Osteocyte (in vitro differentiated cells): ENCODE data around the gene ATP6V0B. TPM values are rescaled to one million over a fixed set of nuclear protein-coding genes. Genes with fewer than 3 reads are reported as not detected.

ENCODE experiments used
- DNase-seq: peaks from one replicate; pipeline ENCODE4 v3.0.0; 2021; ENCODE audit warnings: mixed read lengths; ENCODE audit not compliant: unreplicated experiment; ENCODE audit errors: extremely low spot score
- H3K27ac Mint-ChIP-seq: one replicate; pipeline ENCODE4 v1.8.0; 2021; ENCODE audit warnings: mild to moderate bottlenecking, mixed read lengths; ENCODE audit not compliant: unreplicated experiment
- H3K27me3 Mint-ChIP-seq: one replicate; pipeline ENCODE4 v1.8.0; 2021; ENCODE audit warnings: mixed read lengths; ENCODE audit not compliant: unreplicated experiment
- H3K36me3 Mint-ChIP-seq: one replicate; pipeline ENCODE4 v1.8.0; 2021; ENCODE audit warnings: mixed read lengths; ENCODE audit not compliant: unreplicated experiment
- H3K4me1 Mint-ChIP-seq: one replicate; pipeline ENCODE4 v1.8.0; 2021; ENCODE audit warnings: mixed read lengths; ENCODE audit not compliant: unreplicated experiment
- H3K4me3 Mint-ChIP-seq: one replicate; pipeline ENCODE4 v1.8.0; 2021; ENCODE audit warnings: mild to moderate bottlenecking, moderate library complexity, mixed read lengths; ENCODE audit not compliant: unreplicated experiment
- H3K9me3 Mint-ChIP-seq: one replicate; pipeline ENCODE4 v1.8.0; 2021; ENCODE audit warnings: mixed read lengths; ENCODE audit not compliant: unreplicated experiment
- total RNA-seq: library from RNA; stranded (reverse); gene quantifications from 2 replicates; pipeline ENCODE4 v1.2.1, GENCODE V29; 2021
- TF ChIP-seq, protein P1 (sequence below): fragments of 200-600 bp; sonication (generic); IDR thresholded peaks from 2 replicates; pipeline ENCODE4 v1.5.0; 2021; ENCODE audit warnings: antibody characterized with exemption, mild to moderate bottlenecking, moderate library complexity

Gene ATP6V0B
- total RNA-seq, 1 donor from 2014 or later: 128 TPM

DNA sequence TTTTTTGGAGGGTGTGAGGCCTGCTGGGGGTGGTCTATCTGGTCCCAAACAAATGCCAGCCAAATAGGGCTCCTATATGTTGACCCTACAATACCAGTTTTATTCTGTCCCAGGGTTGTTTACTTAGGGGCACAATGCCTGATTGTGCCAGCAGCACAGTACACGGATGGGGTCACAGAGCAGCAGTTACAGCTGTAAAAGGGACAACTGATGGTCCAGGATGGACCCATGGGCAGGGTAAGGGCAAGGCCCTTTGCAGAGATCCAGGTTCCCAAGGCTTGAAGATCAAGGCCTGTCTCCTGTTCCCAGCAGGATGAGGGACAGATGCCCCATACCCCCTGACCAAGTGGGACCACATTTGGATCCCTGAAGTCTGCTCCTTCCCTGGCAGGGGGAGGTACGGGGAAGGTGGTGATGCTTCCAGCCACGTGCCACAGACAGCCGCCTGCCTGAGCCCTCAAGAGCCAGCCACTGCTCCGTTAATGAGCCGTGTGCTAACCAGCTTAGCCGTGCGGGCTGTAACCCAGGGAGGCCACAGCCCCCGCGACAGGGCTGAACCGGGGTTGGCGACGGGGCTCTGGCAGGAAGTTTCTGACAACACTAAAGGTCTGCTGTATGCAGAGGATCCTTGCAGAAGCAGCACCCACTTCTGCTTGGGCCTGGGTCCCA, 38.3 kb downstream of the ATP6V0B start:
- TF ChIP-seq, protein P1, sequence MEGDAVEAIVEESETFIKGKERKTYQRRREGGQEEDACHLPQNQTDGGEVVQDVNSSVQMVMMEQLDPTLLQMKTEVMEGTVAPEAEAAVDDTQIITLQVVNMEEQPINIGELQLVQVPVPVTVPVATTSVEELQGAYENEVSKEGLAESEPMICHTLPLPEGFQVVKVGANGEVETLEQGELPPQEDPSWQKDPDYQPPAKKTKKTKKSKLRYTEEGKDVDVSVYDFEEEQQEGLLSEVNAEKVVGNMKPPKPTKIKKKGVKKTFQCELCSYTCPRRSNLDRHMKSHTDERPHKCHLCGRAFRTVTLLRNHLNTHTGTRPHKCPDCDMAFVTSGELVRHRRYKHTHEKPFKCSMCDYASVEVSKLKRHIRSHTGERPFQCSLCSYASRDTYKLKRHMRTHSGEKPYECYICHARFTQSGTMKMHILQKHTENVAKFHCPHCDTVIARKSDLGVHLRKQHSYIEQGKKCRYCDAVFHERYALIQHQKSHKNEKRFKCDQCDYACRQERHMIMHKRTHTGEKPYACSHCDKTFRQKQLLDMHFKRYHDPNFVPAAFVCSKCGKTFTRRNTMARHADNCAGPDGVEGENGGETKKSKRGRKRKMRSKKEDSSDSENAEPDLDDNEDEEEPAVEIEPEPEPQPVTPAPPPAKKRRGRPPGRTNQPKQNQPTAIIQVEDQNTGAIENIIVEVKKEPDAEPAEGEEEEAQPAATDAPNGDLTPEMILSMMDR: no peak
- DNase-seq: no peak
- no peak overlapping the region for H3K4me3 Mint-ChIP-seq
- H3K9me3 Mint-ChIP-seq: no peaks in the 10 kb centered on the region
- no peak overlapping the region for H3K27ac Mint-ChIP-seq
- H3K36me3 Mint-ChIP-seq: peaks cover 4% of the 10 kb centered on the region
- no peaks in the 10 kb centered on the region for H3K27me3 Mint-ChIP-seq
- peaks cover 15% of the 10 kb centered on the region for H3K4me1 Mint-ChIP-seq

DNA sequence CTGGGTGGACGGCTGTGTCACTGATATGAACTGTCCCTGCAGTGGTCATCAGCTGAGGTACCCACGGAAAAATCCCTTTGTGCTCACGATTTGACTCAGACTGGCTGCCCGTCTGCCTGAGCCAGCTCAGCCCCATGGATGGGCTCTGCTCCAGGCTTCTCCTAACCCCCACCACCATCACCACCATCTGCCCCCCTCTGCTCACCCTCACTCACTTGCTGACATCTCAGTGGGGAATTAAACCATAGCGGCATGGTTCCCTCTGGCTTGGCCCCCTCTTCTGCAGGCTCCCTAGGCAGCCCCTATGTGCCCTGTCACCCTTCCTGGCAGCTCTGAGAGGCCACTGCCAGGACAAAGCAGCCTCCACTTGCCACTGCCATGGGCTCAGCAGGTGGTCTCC, 39.2 kb downstream of the ATP6V0B start:
- Mint-ChIP-seq H3K27me3 (no peaks in the 10 kb centered on the region), H3K4me1 (peaks cover 15% of the 10 kb centered on the region), H3K27ac (no peak overlapping the region)

DNA sequence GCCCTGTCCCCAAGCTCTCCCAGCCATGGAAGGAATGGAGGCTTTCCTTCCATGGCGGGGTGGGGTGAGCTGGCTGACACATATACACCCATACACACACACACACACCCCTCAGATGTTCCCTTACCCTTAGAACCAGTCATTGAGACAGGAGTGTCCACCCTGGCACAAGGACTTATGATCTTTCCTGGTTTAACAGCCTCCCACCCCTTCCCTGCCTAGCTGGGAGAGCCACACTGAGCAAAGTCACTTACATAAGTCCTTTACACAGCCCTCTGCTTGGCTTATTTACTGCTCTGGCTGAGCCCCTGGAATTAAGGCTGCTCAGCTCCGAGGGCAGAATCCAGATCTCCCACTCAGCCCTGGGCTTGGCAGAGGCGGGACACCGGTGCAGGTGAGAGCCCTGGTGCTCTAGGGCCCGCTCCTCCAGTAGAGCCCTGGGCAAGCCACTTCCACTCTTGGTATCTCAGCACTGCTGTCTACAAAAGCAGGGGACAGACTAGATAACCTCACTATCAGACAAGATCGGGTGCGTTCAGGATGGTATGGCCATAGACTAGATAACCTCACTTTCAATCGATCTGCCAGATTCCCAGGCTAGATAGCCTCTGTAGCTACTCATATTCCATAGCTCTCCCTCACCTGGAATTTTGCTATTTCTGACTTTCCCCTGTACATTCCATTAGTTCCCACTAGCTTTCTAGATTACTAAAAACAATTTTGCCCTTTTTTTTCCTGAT, 39.8 kb downstream of the ATP6V0B start:
- no peak for DNase-seq
- TF ChIP-seq, protein P1: no peak
- Mint-ChIP-seq H3K36me3 (no peaks in the 10 kb centered on the region), H3K4me1 (peaks cover 15% of the 10 kb centered on the region), H3K4me3 (no peak overlapping the region), H3K27me3 (no peaks in the 10 kb centered on the region), H3K9me3 (no peaks in the 10 kb centered on the region), H3K27ac (no peak overlapping the region)

More for the DNA sequence above, 39.2 kb downstream of the ATP6V0B start:
- Mint-ChIP-seq H3K4me3 (no peak overlapping the region), H3K9me3 (no peaks in the 10 kb centered on the region), H3K36me3 (no peaks in the 10 kb centered on the region)
- DNase-seq: no peak
- TF ChIP-seq, protein P1: no peak

DNA sequence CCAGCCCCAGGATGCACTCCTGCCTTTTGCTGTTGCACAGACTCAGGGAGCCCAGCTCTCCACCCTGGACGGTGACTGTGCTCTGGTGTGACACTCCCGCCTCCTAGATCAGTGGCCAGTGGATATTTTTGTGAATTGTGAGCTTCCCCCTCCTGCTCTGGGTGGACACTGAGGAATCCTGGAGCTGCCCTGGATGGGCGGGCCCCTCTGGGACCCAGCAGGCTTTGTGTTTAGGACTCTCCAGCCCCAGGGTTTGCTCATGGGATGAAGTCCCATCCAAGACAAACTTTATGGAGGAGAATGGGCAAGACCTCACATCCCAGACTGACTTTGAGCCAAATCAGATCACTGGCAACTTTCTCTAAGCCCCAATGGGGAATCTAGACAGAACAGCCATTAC, 40.4 kb downstream of the ATP6V0B start:
- TF ChIP-seq, protein P1: no peak
- Mint-ChIP-seq H3K36me3 (no peaks in the 10 kb centered on the region), H3K4me3 (no peak overlapping the region), H3K9me3 (no peaks in the 10 kb centered on the region), H3K27me3 (no peaks in the 10 kb centered on the region), H3K4me1 (peaks cover 15% of the 10 kb centered on the region), H3K27ac (no peak overlapping the region)
- no peak for DNase-seq
